GM10266 (cell line): ENCODE results near the gene PTH1R.

Experiments used
- DNase-seq: peaks from one replicate; pipeline ENCODE4 v3.0.0; 2012; ENCODE audit errors: extremely low spot score
- TF ChIP-seq, protein P1 (sequence below): IDR thresholded peaks from 2 replicates; pipeline ENCODE4 v1.5.1; 2012; ENCODE audit warnings: mild to moderate bottlenecking, low read depth; ENCODE audit not compliant: control insufficient read depth, insufficient read depth; ENCODE audit errors: missing control alignments

PTH1R gene

DNA sequence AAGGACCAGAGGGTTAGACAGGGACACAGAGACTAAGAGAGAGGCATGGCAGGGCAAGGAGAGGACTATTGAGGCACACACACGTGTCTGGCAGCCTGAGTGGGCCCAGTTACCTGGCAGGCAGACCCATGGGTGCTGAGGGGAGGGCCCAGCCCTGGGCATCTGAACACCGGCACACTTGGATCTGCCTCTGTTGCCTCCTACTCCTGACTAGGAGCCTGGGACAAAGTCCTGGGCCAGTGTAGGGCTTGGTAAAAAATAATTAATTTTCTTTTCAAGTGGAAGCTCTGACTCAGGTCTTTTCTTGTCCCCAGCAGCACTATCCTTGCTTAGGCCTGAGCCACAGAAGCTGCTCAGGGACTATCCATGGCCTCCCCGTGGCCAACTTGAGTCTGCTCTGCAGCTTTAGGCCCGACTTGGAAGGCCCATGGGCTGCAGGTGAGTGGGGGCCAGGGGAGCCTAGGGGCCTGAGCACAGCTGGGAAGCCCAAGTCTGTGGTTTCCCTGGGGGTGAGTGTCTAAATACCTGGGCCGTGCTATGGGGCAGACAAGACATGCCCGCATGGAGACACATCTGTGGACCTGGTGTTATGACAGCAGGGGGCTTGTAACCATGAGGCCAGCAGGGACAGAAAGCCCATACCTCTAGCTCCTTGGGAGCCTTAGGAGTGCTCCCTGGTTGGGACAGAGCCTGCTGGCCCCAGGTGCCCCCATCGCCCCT, at the start of gene PTH1R:
PTH1R (plus strand) TSS at position 316 of the 720 bp plus-strand sequence. CDS start 5,839 bp downstream, outside the sequence.
- DNase-seq, result no peak
- TF ChIP-seq, protein P1, sequence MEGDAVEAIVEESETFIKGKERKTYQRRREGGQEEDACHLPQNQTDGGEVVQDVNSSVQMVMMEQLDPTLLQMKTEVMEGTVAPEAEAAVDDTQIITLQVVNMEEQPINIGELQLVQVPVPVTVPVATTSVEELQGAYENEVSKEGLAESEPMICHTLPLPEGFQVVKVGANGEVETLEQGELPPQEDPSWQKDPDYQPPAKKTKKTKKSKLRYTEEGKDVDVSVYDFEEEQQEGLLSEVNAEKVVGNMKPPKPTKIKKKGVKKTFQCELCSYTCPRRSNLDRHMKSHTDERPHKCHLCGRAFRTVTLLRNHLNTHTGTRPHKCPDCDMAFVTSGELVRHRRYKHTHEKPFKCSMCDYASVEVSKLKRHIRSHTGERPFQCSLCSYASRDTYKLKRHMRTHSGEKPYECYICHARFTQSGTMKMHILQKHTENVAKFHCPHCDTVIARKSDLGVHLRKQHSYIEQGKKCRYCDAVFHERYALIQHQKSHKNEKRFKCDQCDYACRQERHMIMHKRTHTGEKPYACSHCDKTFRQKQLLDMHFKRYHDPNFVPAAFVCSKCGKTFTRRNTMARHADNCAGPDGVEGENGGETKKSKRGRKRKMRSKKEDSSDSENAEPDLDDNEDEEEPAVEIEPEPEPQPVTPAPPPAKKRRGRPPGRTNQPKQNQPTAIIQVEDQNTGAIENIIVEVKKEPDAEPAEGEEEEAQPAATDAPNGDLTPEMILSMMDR, result no peak

DNA sequence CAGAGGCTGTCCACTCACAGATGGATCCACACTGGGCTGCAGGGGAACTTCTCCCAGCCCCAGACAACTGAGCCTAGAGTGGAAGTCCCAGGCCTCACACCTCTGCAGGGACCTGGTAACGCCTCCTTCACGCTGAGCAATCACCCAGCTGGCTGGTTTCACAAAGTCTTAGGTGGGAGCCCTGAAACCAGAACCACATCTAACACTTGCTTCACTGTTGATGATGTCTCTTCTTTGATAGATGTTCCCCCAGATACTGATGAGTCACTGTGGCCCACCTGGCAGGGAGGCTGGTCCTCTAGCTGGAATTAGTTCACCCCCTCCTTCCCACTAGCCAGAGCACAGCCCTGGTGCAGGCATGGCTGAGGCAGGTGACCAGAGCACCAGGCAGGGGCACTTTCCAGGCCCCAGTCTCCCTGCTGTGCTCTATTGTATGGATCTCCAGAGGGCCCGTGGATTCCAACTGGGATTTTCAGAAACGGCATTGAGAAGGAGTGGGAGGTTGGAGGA, 47.8 kb upstream of the PTH1R start:
- DNase-seq, result peak; percentile 82
- TF ChIP-seq, protein P1, result no peak

DNA sequence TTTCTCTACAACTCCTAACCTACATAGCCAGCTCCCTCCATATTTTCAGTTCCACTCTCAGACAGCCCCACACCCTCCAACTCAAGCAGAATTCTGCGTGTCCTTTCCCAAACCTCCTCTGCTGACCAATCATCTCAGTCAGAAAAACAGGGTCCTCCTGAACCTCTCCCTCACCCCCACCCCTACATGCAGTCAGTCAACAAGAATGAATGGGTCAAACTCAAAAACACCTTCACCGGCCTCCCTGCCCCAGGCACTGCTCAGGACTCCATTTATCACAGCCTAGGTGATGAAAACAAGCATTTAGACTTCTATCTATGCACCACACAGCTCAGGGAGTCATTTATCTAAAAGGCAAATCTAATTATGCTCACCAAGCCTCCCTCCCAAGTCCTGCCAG, 46.7 kb upstream of the PTH1R start:
- TF ChIP-seq, protein P1, result no peak
- DNase-seq, result peak; percentile 6

DNA sequence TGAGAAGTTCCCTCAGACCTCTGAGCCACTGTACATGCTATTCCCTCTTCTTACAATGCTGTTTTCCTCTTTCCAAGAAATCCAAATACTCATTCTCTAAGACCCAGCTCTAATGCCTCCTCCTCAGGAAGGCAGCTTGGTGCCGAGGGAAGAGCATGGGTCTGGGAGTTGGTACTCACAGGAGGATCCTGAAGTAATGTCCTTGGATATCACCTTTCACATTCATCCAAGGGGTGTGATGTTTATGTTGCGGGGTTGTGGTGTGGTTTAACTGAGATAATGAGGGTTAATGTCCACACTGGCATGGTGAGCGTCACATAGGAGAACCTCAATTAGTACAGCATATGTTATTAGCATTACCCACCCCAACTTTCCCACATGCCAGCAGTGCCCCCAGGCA, 46.2 kb upstream of the PTH1R start:
- no peak for DNase-seq
- TF ChIP-seq, protein P1, result no peak

DNA sequence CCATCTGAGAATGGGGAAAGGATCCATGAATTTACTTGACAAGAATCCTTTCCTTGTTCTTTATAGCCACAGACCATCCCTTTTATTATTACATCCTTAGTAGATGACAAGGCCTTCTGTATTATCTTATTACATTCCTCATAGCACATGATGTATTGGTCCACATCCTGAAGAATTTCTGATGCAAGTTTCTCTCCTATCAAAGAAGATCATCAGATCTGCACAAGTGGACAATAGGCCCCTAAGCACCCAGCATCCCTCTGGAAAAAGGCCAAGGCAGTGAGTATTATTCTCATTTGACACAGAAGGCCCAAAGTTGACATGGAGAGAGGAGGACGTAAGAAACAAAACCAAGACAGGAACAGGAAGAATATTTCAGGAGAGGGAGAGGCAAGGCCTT, 45.7 kb upstream of the PTH1R start:
- no peak for DNase-seq
- TF ChIP-seq, protein P1, result no peak

DNA sequence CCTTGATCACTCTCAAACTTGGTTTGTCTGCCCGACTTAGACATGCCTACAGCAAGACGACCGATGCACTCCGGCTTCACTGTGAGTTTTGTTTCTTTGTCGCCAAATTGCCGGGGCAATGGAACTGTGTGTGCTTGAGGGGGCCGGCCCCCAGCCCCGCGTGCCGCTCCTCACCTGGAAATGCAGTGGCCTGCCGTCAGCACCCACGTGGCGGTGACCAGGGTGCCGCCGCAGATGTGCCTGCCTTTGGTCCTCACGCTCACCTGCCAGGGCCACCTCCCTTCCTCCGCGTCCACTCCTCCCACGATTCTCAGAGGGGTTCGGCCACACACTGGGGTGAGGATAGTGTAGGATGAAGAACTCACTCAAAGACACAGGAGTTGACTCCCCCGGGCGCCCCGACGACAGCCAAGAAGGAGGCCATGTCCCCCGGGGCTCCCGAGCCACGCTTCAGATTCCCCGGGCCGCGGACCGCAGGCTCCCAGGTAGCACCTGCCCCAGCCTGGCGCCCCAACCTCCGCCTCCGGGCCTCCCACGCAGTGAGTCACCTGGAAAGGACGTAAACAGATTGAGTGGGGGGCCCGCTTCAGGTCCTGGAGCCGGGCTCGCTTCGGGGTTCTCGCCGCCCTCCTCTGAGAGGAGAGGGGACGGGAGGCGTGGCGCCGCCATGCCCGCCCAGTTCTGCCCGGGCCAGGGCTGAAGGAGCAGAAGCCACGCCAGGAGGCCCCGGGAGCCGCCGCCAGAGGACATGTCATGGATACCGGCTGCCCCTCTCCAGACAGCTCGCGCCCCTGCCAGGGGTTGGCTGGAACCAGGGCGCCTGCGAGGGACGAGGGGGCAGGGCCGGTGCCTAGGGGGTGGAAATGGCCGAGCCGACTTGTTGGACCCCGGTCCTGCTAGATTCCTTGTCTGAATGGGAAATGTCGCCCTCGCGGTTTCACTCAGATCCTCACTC, 43.9 kb upstream of the PTH1R start:
- TF ChIP-seq, protein P1, result no peak

More for the DNA sequence above, 43.9 kb upstream of the PTH1R start:
- DNase-seq, result no peak
